Dermis microvascular lymphatic vessel endothelial cell (primary cell): Measurements from ENCODE around the gene DNM3. TPM values are rescaled to one million over a fixed set of nuclear protein-coding genes. Genes with fewer than 3 reads are reported as not detected.

ENCODE experiments used
- DNase-seq, 2 donors: peaks; one replicate each; pipeline versions ENCODE4 v3.0.0 to v3.0.0-alpha.2; 2010; ENCODE audit warnings: low read depth in 2 of 2
- total RNA-seq: library from RNA; depleted of rRNA; stranded (reverse); fragments of >200 nt; gene quantifications from 2 replicates; pipeline ENCODE4 v1.2.1, GENCODE V29; 2014

Gene DNM3
- total RNA-seq, 1 donor from 2014 or later, result 0.51 TPM

DNA sequence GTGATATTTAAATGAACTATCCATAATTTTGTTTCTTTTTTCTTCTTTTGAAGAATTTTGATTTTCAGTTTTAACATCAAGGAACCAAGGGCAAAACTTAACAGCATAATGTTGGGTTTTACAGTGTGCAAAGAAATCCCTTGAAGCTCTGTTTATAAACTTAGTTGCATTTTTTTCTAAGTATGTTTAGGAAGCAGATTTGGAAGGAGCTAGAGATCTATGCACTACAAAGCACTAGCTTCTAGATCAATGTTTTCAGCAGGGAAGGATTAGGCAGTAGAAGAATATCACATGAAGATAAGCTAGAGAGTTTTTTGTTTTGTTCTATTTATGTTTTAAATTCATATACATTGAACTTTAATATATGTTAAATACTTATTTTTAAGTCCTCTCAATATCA, 328.5 kb downstream of the DNM3 start:
- no peak for DNase-seq

DNA sequence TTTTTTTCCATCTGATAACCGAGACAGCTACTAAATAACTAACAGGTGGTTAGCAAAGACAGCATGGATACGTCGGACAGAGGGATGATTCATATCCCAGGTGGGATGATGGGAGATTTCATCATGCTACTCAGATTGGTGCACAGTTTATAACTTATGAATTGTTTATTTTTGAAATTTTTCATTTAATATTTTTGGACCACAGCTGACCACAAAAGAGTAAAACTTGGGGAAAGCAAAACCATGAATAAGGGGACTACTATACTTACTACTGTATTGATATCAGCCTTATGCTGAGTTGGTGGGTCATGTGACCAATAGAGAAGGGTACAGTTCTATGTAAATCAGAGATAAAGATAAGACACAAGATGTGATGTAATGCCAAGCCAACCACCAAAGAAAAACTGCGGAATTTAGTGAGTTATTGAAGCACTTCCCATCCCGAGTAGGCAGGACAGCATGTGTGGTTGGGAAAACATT, 331.1 kb downstream of the DNM3 start:
- DNase-seq, result no peak

DNA sequence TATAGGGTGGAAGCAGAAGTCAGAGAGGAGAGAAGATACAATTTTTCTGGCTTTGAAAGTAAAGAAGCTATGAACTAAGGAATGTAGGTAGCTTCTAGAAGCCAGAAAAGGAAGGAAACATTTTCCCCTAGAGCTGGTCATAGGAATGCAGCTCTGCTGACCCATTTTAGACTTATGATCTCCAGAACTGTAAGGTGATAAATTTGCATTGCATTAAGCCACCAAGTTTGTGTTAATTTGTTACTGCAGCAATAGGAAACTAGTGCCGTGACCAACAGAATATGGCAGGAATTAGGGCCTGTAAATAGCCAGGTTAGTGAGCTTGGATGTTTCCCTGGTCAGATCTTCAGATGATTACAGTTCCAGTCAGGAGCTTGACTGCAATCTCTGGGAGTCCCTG, 334.9 kb downstream of the DNM3 start:
- no peak for DNase-seq

- DNase-seq, result no peak
These were observed 336.6 kb downstream of the DNM3 start for GRCh38 chr1:172177849-172178248.

- no peak for DNase-seq
These were observed 337.6 kb downstream of the DNM3 start for GRCh38 chr1:172178886-172179285.

DNA sequence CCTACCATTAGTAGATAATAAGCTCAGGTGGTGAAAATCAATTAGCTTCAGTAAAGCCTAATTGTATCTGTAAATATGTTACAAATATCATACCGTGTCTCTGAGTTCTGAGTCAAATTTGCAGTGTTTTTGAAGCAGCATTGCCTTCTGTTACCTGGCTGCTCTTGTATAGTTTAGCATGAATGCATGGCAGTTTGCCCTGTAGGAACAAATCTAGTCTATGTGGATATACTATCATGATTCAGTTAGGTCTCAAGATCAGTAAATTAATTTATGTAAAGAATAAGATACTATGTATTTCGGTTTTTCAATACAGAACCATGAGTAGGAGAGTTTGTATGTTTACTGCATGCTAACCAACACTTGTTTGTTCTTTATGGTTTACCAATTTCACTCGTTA, 338.6 kb downstream of the DNM3 start:
- no peak for DNase-seq

- DNase-seq, result peak; percentile 25 to 55
These were observed 339.4 kb downstream of the DNM3 start for GRCh38 chr1:172180501-172181285.

DNA sequence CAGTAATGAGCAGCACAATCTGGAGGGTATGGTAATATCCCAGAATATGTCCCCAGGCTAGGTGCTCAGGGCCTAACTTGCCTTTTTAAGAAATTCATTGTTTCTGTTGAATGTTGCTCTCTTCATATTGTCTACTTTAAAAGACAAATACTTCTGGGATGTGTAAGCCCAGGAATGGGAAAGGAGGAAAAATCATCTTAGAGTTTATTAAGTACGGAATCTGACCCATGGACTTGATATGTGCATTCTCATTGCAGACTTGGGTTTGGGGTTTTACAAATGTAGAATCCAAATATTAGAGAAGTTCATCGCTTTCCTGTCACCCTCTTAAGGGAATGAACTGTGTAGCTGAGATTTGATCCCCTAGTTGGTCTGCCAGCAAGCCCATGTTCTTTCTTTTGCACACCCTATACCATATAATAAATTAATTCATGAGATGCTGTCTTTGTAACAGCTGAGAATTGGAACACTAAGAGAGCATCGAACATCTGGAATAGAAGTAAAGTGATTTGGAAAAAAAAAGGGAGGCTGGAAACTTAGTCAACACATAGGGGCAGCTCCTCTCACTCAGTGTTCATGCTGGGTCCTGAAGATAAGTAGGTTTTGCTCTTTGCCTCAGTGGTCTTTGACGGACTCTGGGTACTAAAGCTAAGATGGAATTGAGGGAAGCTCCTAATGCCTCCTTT, 343.4 kb downstream of the DNM3 start:
- no peak for DNase-seq

DNA sequence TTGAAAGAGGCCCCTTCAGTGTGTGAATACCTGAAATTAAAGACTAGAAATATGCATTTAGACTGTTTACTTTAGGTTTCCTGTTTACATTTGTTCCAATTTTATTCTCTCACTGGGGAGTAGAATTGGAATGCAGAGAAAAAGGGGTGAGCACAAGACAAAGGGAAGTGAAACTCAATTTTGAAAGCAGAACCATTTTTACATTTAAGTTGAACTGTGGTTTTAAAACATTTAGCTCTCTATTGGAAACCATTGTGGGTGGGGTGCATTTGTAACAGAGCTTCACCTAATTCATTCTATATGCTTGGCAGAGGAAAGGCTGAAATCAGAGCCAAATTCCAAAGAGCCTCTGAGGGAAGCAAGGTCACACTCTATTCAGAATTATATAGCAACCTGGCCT, 343.9 kb downstream of the DNM3 start:
- DNase-seq, result no peak

GRCh38 chr1:172185996-172186395, 344.7 kb downstream of the DNM3 start:
- DNase-seq, result no peak

DNA sequence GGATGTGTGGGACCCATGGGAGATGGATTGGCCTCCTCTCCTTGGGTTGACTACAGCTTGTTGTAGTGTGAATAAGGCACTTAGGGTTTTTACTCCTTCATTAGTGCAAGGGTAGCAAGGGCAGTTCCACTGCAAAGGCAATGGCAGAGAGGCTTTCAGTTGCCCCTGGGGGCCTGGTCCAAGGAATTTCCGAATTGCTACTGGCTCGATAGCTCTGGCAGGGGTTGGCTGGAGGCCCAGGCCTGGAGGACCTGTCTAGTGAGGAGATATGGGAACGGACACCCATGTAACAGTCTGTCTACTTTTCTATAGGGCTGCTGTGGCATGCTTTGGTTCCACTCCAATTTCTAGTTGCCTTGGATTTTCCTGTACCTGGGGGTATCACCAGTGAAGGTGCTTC, 360.3 kb downstream of the DNM3 start:
- no peak for DNase-seq

DNA sequence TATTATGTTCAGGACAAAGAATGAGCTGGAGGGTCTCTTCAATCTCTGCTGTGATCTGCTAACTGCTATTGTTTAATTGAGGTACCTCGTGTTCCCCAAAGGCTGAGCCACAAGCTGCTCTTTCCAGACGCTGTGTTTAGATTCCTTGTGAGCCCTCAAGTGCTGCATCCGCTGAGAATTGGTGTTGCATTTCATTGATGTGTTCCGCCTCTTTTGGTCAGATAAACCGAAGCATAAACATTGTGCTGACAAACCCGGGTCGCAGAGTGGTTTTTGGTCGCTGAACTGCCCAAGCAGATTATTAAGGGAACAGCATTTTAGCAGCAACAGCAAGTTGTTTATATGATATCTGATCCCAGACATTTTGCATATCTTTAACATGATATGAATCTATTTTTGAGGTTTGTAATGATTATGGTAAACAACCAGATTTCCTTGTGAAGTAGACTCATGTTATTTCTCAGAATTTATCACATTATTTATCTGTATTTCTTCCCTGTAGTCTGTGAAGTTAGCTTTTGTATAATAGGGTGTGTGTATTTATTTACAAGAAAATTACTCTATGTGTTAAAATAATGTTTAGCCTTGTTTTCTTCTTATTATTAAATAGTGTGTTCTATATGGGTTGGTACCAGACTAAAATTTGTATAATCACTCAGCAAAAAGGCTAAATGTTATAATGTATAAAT, 362.0 kb downstream of the DNM3 start:
- DNase-seq, result no peak

DNA sequence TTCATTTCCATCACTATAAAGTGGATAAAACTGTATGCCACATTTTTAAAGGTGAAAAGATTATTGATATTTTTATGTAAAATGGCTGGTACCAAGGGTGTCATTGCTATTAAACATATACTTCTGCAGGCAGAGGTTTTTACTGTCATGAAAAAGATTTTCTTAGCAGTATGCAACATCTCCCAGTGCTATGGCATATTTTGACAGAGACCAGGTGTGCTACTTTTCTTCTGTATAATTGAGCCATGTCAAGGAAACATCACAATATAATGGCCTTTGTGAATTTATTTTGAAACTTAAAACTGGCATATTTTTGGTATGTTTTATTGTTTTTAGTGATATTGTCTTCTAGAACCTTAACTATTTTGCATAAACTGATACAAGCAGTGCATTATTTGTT, 362.6 kb downstream of the DNM3 start:
- DNase-seq, result no peak

- no peak for DNase-seq
These were observed 365.0 kb downstream of the DNM3 start for GRCh38 chr1:172206256-172206655.

DNA sequence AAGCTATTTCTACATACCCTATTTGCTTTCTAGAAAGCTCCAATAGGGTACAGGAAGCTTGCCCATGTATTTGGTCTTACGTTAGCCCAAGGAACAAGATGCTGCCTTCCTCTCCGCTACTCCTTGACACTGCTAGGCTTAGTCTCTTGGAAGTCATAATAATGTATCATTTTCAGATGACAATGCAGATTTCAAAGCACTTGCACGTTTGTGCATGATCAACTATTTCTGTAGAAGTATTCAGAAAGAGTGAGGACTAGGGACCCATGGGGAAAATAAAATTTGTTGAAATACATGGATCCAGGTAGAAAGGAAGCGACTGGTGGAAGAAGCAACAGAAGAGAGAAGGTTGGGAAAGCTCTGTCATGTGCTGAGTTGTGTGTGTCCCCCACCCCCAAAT, 367.3 kb downstream of the DNM3 start:
- no peak for DNase-seq

GRCh38 chr1:172211221-172211620, 369.9 kb downstream of the DNM3 start:
- DNase-seq, result no peak

DNA sequence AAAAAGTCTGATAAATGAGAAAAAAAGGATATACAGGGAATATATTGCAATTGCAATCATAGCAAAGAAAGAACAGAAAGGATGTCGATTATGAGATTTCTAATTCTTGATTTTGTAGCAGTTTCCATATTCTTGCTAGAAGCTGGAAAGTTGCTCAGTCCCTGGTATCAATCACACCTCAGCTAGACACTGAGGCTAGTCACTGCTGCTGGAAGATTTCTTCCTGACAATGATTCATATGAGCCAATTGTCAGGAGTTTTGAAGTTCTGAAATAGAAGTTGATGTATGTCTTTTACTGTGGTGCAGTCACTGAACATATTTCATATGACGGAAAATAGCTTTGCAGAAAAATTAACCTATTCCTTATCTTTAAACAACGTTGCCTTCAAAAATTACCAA, 370.8 kb downstream of the DNM3 start:
- no peak for DNase-seq

DNA sequence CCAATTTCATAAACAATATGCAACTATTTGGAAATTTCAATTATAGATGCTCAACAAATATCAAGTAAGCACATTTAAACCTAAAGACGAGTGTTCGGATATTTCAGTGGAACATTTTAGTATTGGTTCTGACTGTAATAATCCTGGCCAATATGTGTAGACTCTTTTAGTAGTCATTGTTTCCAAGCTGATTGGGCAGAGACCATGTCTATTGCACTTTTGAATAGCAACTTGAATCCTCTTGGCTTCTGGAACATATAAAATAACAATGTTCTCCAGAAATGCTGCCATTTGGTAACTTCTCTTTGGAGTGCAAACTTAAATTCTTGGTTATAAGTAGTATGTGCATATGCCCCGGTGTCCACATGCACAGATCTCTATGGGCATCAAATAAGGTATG, 373.7 kb downstream of the DNM3 start:
- DNase-seq, result no peak

DNA sequence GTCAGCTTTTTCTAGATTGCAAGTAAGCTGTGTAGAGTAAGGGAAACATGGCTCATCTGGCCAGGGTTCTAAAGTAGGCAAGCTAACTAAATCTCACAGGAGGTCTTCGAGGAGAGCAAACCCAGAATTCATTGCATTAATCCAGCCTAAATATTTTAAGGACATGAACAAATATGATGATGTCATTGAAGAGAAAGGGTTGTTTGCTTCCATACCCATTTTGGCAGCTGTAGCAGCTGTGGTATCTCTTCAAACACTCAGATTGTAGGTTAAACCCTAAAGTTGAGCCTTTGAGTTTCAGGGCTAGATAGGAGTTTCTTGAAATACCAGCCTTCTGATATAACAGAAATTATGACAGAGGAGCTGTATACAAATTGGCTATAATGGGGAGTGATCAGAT, 378.7 kb downstream of the DNM3 start:
- DNase-seq, result no peak

DNA sequence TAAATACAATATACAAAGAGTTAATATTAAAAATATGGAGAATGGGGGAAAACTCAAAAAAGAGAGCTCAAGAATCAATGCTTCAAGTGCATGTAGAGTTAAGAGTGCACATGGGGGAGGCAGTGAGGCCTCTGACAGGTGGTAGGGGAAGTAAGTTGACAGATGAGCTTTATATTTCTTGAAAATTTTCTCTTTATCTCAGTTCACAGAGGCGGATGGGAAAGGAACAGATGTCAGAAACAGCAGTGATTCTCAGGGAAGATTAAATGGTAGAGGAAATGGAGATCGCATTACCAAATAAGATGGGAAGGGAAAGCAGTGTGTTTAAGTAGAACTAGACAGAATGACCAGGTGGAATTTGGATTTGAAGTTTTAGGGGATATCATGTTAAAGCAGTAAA, 379.1 kb downstream of the DNM3 start:
- no peak for DNase-seq

- DNase-seq, result no peak
These were observed 380.1 kb downstream of the DNM3 start for GRCh38 chr1:172221436-172221835.

DNA sequence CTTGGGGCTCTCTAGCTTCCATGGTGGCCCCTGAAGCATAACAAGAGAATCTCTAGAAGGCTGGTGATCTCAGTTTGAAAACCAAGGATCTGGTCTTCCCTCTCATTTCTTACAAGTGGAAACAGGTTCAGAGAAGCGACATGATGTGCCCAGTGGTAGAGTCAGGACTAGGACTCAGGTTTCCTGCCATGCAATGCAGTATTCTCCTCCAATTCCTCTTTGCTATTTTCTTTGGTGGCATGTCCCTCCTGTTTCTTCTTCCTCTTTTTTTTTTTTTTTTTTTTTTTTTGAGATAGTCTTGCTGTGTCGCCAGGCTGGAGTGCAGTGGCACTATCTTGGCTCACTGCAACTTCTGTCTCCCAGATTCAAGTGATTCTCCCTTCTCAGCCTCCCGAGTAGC, 383.6 kb downstream of the DNM3 start:
- no peak for DNase-seq

DNA sequence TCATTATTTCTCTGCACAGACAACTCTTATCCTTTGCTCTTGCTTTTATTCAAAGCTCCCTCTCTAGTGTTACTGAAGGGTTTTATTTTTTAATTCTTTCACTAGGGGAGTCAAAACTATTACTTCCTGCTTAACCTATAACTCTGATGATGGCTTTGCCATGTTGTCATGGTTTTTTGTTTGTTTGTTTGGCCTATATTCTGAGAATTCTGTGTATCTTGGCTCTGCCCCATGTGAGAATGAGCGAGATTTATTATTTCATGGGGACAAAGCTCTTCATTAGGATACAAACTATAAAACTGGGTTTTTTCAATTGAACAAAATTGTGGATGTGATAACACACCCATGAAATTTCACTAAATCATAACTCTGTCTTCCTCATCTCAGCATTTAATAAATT, 388.6 kb downstream of the DNM3 start:
- no peak for DNase-seq
